H9 (cell line): Measurements from ENCODE around the gene ERRFI1. TPM values are rescaled to one million over a fixed set of nuclear protein-coding genes. Genes with fewer than 3 reads are reported as not detected.

Source experiments
- DNase-seq: peaks from one replicate; pipeline ENCODE4 v3.0.0-alpha.2; 2017
- H2AFZ ChIP-seq: one replicate; pipeline ENCODE4 v1.6.1; 2013; ENCODE audit warnings: mild to moderate bottlenecking, low read length, control low read depth, moderate library complexity
- H2AK5ac ChIP-seq: 2 replicates; pipeline ENCODE4 v1.6.1; 2013; ENCODE audit warnings: low read length, control low read depth, mixed read lengths; ENCODE audit not compliant: insufficient read length
- H2BK120ac ChIP-seq: one replicate; pipeline ENCODE4 v1.6.1; 2013; ENCODE audit warnings: low read depth, mild to moderate bottlenecking, low read length, control low read depth, inconsistent platforms; ENCODE audit not compliant: poor library complexity, severe bottlenecking
- H2BK12ac ChIP-seq: 2 replicates; pipeline ENCODE4 v1.6.1; 2013; ENCODE audit warnings: low read length, control low read depth, mixed read lengths, low read depth; ENCODE audit not compliant: insufficient read length
- H2BK15ac ChIP-seq: 2 replicates; pipeline ENCODE4 v1.6.1; 2013; ENCODE audit warnings: low read depth, low read length, control low read depth
- H2BK20ac ChIP-seq: one replicate; pipeline ENCODE4 v1.6.1; 2013; ENCODE audit warnings: low read depth, mild to moderate bottlenecking, low read length, control low read depth, inconsistent platforms; ENCODE audit not compliant: poor library complexity, severe bottlenecking
- H2BK5ac ChIP-seq: 2 replicates; pipeline ENCODE4 v1.6.1; 2013; ENCODE audit warnings: low read length, control low read depth, mixed read lengths; ENCODE audit not compliant: insufficient read length
- H3K14ac ChIP-seq: 2 replicates; pipeline ENCODE4 v1.6.1; 2013; ENCODE audit warnings: low read length, control low read depth; ENCODE audit not compliant: insufficient read depth
- H3K18ac ChIP-seq: 2 replicates; pipeline ENCODE4 v1.6.1; 2013; ENCODE audit warnings: low read depth, mild to moderate bottlenecking, mixed read lengths, low read length, control low read depth; ENCODE audit not compliant: insufficient read length
- H3K23ac ChIP-seq: 2 replicates; pipeline ENCODE4 v1.6.1; 2013; ENCODE audit warnings: low read length, control low read depth, mixed read lengths, low read depth; ENCODE audit not compliant: insufficient read length
- H3K23me2 ChIP-seq: 2 replicates; pipeline ENCODE4 v1.6.1; 2013; ENCODE audit warnings: low read depth, mild to moderate bottlenecking, mixed read lengths, low read length, control low read depth; ENCODE audit not compliant: insufficient read length, poor library complexity, severe bottlenecking
- H3K27ac ChIP-seq: 2 replicates; pipeline ENCODE4 v1.5.1; 2013; ENCODE audit warnings: low read length, control low read depth, mixed read lengths, low read depth; ENCODE audit not compliant: insufficient read length
- H3K27me3 ChIP-seq: 2 replicates; pipeline ENCODE4 v1.6.1; 2013; ENCODE audit warnings: low read length, control low read depth, inconsistent platforms; ENCODE audit not compliant: insufficient read depth
- H3K4ac ChIP-seq: 2 replicates; pipeline ENCODE4 v1.6.1; 2013; ENCODE audit warnings: low read depth, mild to moderate bottlenecking, control low read depth, inconsistent platforms, low read length, moderate library complexity
- H3K4me1 ChIP-seq: 2 replicates; pipeline ENCODE4 v1.6.1; 2013; ENCODE audit warnings: low read length, control low read depth, inconsistent platforms; ENCODE audit not compliant: insufficient read depth
- H3K4me2 ChIP-seq: 2 replicates; pipeline ENCODE4 v1.6.1; 2013; ENCODE audit warnings: low read length, control low read depth, mixed read lengths; ENCODE audit not compliant: insufficient read length, insufficient read depth
- H3K56ac ChIP-seq: 2 replicates; pipeline ENCODE4 v1.6.1; 2013; ENCODE audit warnings: low read depth, mild to moderate bottlenecking, mixed read lengths, low read length, control low read depth; ENCODE audit not compliant: insufficient read length
- H3K79me1 ChIP-seq: 2 replicates; pipeline ENCODE4 v1.6.1; 2013; ENCODE audit warnings: low read depth, mild to moderate bottlenecking, moderate library complexity, low read length, control low read depth, inconsistent platforms; ENCODE audit not compliant: insufficient read depth, poor library complexity, severe bottlenecking
- H3K79me2 ChIP-seq: 2 replicates; pipeline ENCODE4 v1.6.1; 2013; ENCODE audit warnings: low read length, control low read depth, inconsistent platforms; ENCODE audit not compliant: insufficient read depth
- H3K9ac ChIP-seq: 2 replicates; pipeline ENCODE4 v1.6.1; 2013; ENCODE audit warnings: low read length, control low read depth, mixed read lengths; ENCODE audit not compliant: insufficient read length; ENCODE audit errors: extremely low read depth
- H3K9me3 ChIP-seq: one replicate; pipeline ENCODE4 v1.6.1; 2013; ENCODE audit warnings: low read depth, low read length, inconsistent platforms; ENCODE audit not compliant: control insufficient read depth
- H3T11ph ChIP-seq: one replicate; pipeline ENCODE4 v1.6.1; 2013; ENCODE audit warnings: mild to moderate bottlenecking, low read length, control low read depth, inconsistent platforms
- H4K20me1 ChIP-seq: one replicate; pipeline ENCODE4 v1.6.1; 2013; ENCODE audit not compliant: control insufficient read depth, insufficient read length, insufficient read depth
- H4K5ac ChIP-seq: 2 replicates; pipeline ENCODE4 v1.6.1; 2013; ENCODE audit warnings: low read depth, mild to moderate bottlenecking, mixed read lengths, low read length, control low read depth; ENCODE audit not compliant: insufficient read length
- H4K8ac ChIP-seq: replicated peaks from 2 replicates; pipeline ENCODE4 v1.6.1; 2013; ENCODE audit warnings: low read length, control low read depth, mixed read lengths, low read depth; ENCODE audit not compliant: insufficient read length
- H4K91ac ChIP-seq: 2 replicates; pipeline ENCODE4 v1.6.1; 2013; ENCODE audit warnings: low read depth, mild to moderate bottlenecking, moderate library complexity, mixed read lengths, low read length, control low read depth; ENCODE audit not compliant: insufficient read length
- H3K27ac Mint-ChIP-seq, 3 experiments: 2 replicates in 2 of 3; 3 replicates in 1 of 3; pipeline ENCODE4 v1.8.0; 2020 to 2021; ENCODE audit warnings: mixed read lengths in 3 of 3, mild to moderate bottlenecking in 1 of 3, moderate library complexity in 1 of 3
- H3K27me3 Mint-ChIP-seq: 2 replicates; pipeline ENCODE4 v1.8.0; 2021; ENCODE audit warnings: low read depth, mild to moderate bottlenecking, moderate library complexity, mixed read lengths
- H3K36me3 Mint-ChIP-seq, 3 experiments: 2 replicates in 2 of 3; 3 replicates in 1 of 3; pipeline ENCODE4 v1.8.0; 2020 to 2021; ENCODE audit warnings: low read depth in 3 of 3, mixed read lengths in 3 of 3; ENCODE audit not compliant: insufficient read depth in 1 of 3
- H3K4me1 Mint-ChIP-seq, 2 experiments: 2 replicates each; pipeline ENCODE4 v1.8.0; 2020; ENCODE audit warnings: mixed read lengths in 2 of 2
- H3K4me3 Mint-ChIP-seq, 2 experiments: 2 replicates in 1 of 2; 3 replicates in 1 of 2; pipeline ENCODE4 v1.8.0; 2020 to 2021; ENCODE audit warnings: mild to moderate bottlenecking in 2 of 2, mixed read lengths in 2 of 2, moderate library complexity in 1 of 2
- H3K9me3 Mint-ChIP-seq, 2 experiments: 2 replicates in 1 of 2; 3 replicates in 1 of 2; pipeline ENCODE4 v1.8.0; 2020; ENCODE audit warnings: mild to moderate bottlenecking in 2 of 2, mixed read lengths in 2 of 2, moderate library complexity in 1 of 2
- CTCF ChIP-seq: fragments of 200-600 bp; sonication (generic); conservative IDR thresholded peaks from 3 replicates; pipeline ENCODE4 v1.8.0; 2021; ENCODE audit warnings: antibody characterized with exemption, mild to moderate bottlenecking
- WGBS: extraction: QIAGEN DNeasy Blood & Tissue Kit; methylation state at CpG from one replicate; pipeline ENCODE4 v1.1.7; 2013; ENCODE audit warnings: missing lambda C conversion rate, low lambda C conversion rate, mixed read lengths; ENCODE audit not compliant: insufficient read length; ENCODE audit errors: extremely low coverage; 5-methylcytosine and 5-hydroxymethylcytosine counted together
- total RNA-seq: library from RNA; stranded (reverse); gene quantifications from 2 replicates; pipeline ENCODE4 v1.2.1, GENCODE V29; 2021

Gene ERRFI1
- total RNA-seq, 1 experiment from 2014 or later, result 20.8 TPM

GRCh38 chr1:7970246-7970645 is 55.9 kb downstream of the ERRFI1 start:
- H3K79me2 ChIP-seq, result peaks cover 2% of the 10 kb centered on the region
- no peak overlapping the region for H4K91ac ChIP-seq
- no peak overlapping the region; a peak in 1 of 7 replicates for H3K27ac Mint-ChIP-seq
- no peak overlapping the region for H2BK15ac ChIP-seq
- H3K27ac ChIP-seq, result no peak overlapping the region
- no peak overlapping the region for H2BK5ac ChIP-seq
- no peaks in the 10 kb centered on the region for H3K27me3 Mint-ChIP-seq
- no peak overlapping the region for H3K23ac ChIP-seq
- WGBS, result no CpG with 5 or more reads among the region's 2 CpGs
- no peak overlapping the region for H3K14ac ChIP-seq
- H2AK5ac ChIP-seq, result no peak overlapping the region
- no peak for TF ChIP-seq CTCF
- no peak overlapping the region for H3K56ac ChIP-seq
- no peak overlapping the region for H3K4me2 ChIP-seq
- no peak overlapping the region for H3K18ac ChIP-seq
- no peaks in the 10 kb centered on the region for H3K27me3 ChIP-seq
- H4K5ac ChIP-seq, result no peak overlapping the region
- no peak overlapping the region for H3K9ac ChIP-seq
- H3K9me3 ChIP-seq, result no peaks in the 10 kb centered on the region
- peaks cover 4% of the 10 kb centered on the region for H3K79me1 ChIP-seq
- no peak overlapping the region for H2BK12ac ChIP-seq
- H2BK120ac ChIP-seq, result no peak overlapping the region
- no peak overlapping the region for H3K4ac ChIP-seq
- no peak overlapping the region for H3K4me3 Mint-ChIP-seq
- H3K4me1 Mint-ChIP-seq, result no peaks in the 10 kb centered on the region
- H2AFZ ChIP-seq, result no peak overlapping the region
- no peak for DNase-seq
- H3K23me2 ChIP-seq, result no peaks in the 10 kb centered on the region
- no peak overlapping the region for H2BK20ac ChIP-seq
- no peak overlapping the region for H3T11ph ChIP-seq
- no peaks in the 10 kb centered on the region for H3K4me1 ChIP-seq
- peaks cover 53 to 74% (median 60%) of the 10 kb centered on the region in 3 experiments for H3K36me3 Mint-ChIP-seq
- H4K20me1 ChIP-seq, result no peaks in the 10 kb centered on the region
- no peaks in the 10 kb centered on the region for H3K9me3 Mint-ChIP-seq
- H4K8ac ChIP-seq, result no peak overlapping the region
